AG04450 (cell line): ENCODE results near the gene AFMID. TPM values are rescaled to one million over a fixed set of nuclear protein-coding genes. Genes with fewer than 3 reads are reported as not detected.
"Not testable (repeated sequence)": the region's sequence is repeated elsewhere in the genome, so short reads cannot be mapped to it uniquely, and the experiment has no call there.

Source experiments
- CTCF ChIA-PET: fragments of 300-600, 350-600 bp; formaldehyde crosslinking; extraction: SDS; loops from one replicate; lab custom pipeline; 2022; ENCODE audit warnings: antibody characterized with exemption, inconsistent platforms; lab: Charles Lee
- POLR2A ChIA-PET: fragments of 350-600 bp; formaldehyde crosslinking; extraction: SDS; loops from one replicate; lab custom pipeline; 2021; ENCODE audit warnings: antibody characterized with exemption, inconsistent platforms; lab: Yijun Ruan, JAX
- DNase-seq: peaks from one replicate; pipeline ENCODE4 v3.0.0-alpha.2; 2011; ENCODE audit warnings: low read depth, low spot score
- H3K27ac ChIP-seq: one replicate; pipeline ENCODE4 v1.5.1; 2012; ENCODE audit warnings: low read depth, low read length, control low read depth
- H3K27me3 ChIP-seq: one replicate; pipeline ENCODE4 v1.6.0; 2012; ENCODE audit warnings: low read length; ENCODE audit not compliant: control insufficient read depth, insufficient read depth
- H3K4me3 ChIP-seq: 2 replicates; pipeline ENCODE4 v1.5.1; 2011; ENCODE audit warnings: mild to moderate bottlenecking, low read depth, low read length, control low read depth
- H3K9me3 ChIP-seq: 2 replicates; pipeline ENCODE4 v1.5.1; 2012; ENCODE audit warnings: low read length; ENCODE audit not compliant: control insufficient read depth, insufficient read depth
- polyA plus RNA-seq: library from polyadenylated mRNA; depleted of rRNA; stranded (reverse); fragments of >200 nt; gene quantifications from 2 replicates; pipeline ENCODE4 v1.2.3, GENCODE V29; 2011
- TF ChIP-seq, protein P1 (sequence below): IDR thresholded peaks from 2 replicates; pipeline ENCODE4 v1.5.1; 2011; ENCODE audit warnings: low read depth, low read length, control low read depth, inconsistent platforms

The AFMID gene
- polyA plus RNA-seq, 1 experiment = 26.2 TPM

DNA sequence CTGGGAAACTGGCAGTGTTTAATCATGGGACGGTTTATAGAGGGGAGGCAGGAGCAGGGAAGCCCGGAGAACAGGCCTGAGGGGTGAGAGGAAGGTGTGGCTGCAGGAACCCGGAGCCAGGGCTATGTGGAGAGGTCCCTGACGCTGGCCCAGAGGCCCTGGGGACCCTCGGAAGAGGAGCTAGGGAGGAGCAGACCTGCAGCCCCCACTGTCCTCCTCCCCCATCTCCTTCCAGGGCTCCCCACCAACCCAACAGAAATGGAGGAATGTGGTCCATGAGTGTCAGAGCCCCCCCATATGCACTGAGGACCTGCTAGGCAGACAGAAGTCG is 64.6 kb downstream of the AFMID start:
- CTCF ChIA-PET = interaction anchor here (0.5 to 3.4 kb wide), 18 partner anchors 9 to 466 kb away, joined by 3 to 17 read pairs (median 4); partner anchors contain the start of gene TK1
- Histone ChIP-seq H3K4me3 (no peak overlapping the region), H3K27me3 (peaks cover 2% of the 10 kb centered on the region), H3K9me3 (no peaks in the 10 kb centered on the region), H3K27ac (no peak overlapping the region)
- TF ChIP-seq, protein P1, sequence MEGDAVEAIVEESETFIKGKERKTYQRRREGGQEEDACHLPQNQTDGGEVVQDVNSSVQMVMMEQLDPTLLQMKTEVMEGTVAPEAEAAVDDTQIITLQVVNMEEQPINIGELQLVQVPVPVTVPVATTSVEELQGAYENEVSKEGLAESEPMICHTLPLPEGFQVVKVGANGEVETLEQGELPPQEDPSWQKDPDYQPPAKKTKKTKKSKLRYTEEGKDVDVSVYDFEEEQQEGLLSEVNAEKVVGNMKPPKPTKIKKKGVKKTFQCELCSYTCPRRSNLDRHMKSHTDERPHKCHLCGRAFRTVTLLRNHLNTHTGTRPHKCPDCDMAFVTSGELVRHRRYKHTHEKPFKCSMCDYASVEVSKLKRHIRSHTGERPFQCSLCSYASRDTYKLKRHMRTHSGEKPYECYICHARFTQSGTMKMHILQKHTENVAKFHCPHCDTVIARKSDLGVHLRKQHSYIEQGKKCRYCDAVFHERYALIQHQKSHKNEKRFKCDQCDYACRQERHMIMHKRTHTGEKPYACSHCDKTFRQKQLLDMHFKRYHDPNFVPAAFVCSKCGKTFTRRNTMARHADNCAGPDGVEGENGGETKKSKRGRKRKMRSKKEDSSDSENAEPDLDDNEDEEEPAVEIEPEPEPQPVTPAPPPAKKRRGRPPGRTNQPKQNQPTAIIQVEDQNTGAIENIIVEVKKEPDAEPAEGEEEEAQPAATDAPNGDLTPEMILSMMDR = no peak
- POLR2A ChIA-PET = interaction anchor here (0.8 kb wide), 1 partner anchor 108 kb away, joined by 3 read pairs; the partner anchor contains the start of gene SOCS3
- DNase-seq = no peak

DNA sequence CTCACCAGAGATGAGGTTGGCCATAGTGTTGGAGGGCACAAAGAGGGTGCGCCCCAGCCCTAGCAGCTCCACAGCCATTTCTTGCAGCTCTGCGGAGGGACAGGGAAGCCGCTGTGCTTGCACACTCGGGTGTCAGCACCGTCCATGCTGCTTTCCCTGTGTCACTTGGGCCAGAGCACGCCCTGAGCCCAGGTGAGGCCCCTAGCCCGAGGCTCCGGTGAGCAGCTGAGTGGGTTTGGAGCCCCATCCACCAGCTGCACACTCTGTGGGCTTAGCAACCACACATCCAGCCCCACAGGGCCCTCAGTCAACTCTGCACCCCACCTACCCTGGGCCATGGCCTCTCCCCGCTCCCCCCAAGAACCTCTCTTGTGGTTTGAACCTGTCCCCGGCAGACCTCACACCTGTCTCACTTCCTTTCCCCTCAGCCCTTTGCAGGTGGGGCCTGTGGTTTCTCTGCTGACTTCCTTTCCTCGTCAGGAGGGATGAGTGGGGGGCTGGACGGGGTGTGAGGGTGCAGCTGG is 65.0 kb downstream of the AFMID start:
- Histone ChIP-seq H3K27ac (no peak overlapping the region), H3K4me3 (no peak overlapping the region), H3K9me3 (no peaks in the 10 kb centered on the region), H3K27me3 (peaks cover 2% of the 10 kb centered on the region)
- ChIA-PET CTCF (interaction anchor here (1.3 to 3.4 kb wide), 5 partner anchors 12 to 233 kb away, joined by 5 to 17 read pairs (median 9); no protein-coding TSS in a partner anchor), POLR2A (no interaction called here)
- DNase-seq = no peak
- TF ChIP-seq, protein P1 = no peak

DNA sequence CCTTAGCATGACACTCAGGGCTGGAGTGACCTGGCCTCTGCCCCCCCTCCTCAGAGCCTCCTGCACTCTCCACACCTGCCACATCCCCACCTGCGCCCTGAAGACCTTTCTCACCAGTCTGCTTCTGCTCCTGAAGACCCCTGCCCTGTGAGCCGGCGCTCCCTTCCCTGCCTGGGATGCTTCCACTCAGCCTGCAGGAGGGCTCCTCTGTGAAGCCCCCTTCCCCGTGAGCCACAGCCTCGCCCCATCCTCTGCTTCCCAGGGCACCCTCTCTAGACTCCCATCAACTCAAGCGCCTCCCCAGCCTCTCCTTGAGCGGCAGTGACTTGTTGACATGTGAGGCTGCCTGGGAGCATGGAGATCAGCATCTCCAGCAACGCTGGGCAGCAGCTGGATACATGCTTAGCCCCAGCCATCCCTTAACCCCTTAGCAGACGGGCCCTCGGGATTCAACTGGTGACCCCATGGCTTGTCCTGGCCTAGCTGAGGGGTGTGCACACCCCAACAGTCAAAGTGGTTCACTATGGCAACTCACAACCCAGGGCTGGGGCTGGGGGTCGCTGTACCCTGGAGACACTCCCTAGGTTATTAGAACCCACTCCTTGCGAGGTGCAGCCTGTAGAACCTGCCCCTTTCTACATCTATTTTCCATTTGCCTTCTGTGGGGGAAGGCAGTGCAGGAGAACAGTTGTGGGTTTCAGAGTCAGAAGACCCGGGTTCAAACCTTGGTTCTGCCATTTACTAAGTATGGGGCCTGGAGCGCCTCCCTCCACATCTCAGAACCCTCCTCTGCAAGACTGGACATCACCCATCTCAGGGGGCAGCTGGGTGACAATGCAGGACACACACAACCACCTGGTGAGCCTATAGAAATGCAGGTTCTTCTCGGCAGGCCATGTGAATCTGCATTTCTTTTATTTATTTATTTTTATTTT is 65.8 kb downstream of the AFMID start:
- TF ChIP-seq, protein P1 = no peak
- H3K27ac ChIP-seq = no peak overlapping the region
- ChIA-PET POLR2A (no interaction called here), CTCF (interaction anchor here (1.0 kb wide), 1 partner anchor 108 kb away, joined by 3 read pairs; no protein-coding TSS in a partner anchor)
- H3K27me3 ChIP-seq = peaks cover 2% of the 10 kb centered on the region
- H3K4me3 ChIP-seq = no peak overlapping the region
- DNase-seq = no peak
- no peaks in the 10 kb centered on the region for H3K9me3 ChIP-seq

DNA sequence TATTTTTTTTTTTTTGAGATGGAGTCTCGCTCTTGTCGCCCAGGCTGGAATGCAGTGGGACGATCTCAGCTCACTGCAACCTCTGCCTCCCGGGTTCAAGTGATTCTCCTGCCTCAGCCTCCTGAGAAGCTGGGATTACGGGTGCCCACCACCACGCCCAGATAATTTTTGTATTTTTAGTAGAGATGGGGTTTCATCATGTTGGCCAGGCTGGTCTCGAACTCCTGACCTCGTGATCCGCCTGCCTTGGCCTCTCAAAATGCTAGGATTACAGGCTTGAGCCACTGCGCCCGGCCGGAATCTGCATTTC is 66.4 kb downstream of the AFMID start:
- DNase-seq, H3K27ac ChIP-seq, H3K9me3 ChIP-seq, POLR2A ChIA-PET, H3K27me3 ChIP-seq: not testable (repeated sequence)
- CTCF ChIA-PET = interaction anchor here (1.0 kb wide), 1 partner anchor 107 kb away, joined by 3 read pairs; no protein-coding TSS in a partner anchor
- H3K4me3 ChIP-seq = peak overlapping the region; percentile 80

DNA sequence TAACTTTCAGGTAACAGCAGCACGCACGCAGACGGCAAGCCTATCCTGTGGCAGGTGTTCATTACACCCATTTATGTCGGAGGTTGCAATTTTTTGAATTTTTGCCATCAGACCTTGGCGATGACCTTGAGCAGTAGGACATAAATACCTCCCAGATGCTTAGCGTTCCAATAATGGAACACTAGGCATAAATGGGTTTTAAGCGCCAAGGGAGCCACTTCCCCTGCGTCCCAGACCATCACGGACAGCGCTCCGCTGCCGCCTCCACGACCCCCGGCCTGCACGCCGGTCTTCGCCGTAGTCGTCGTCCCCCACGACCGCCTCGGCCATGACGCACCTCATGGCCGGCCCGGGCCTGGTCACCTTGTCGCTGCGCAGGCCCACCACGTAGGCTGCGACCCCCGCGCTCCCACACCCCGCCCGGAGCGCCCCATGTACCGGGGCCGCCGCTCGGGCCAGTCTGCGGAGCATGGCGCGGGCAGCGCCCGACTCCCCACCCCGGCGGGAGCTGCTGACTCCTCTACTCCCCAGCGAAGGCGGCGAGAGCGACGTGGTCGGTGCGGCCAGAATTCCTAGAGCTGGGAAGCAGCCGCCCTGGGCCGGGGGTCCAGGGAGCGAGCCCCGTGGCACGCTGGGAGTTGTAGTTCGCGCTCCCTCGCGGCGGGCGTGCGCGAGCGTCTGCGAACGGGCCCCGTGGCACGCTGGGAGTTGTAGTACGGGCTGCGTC is 66.9 kb downstream of the AFMID start:
- TF ChIP-seq, protein P1 = no peak
- ChIA-PET CTCF (interaction anchor here (1.0 to 1.3 kb wide), 2 partner anchors 67 to 107 kb away, joined by 3 read pairs; partner anchors contain the start of gene AFMID), POLR2A (interaction anchor here (0.5 to 1.0 kb wide), 3 partner anchors 105 to 703 kb away, joined by 3 read pairs; partner anchors contain the start of gene SOCS3)
- Histone ChIP-seq H3K27me3 (peaks cover 2% of the 10 kb centered on the region), H3K9me3 (no peaks in the 10 kb centered on the region; the same call in 1 of the 2 replicates), H3K27ac (no peak overlapping the region), H3K4me3 (peak overlapping the region; percentile 80)
- DNase-seq = peak; percentile 49
